HCT116 (cell line): Measurements from ENCODE around the gene AGER. TPM values are rescaled to one million over a fixed set of nuclear protein-coding genes. Genes with fewer than 3 reads are reported as not detected.

Experiments used
- ATAC-seq: fragments of 200-7000 bp; cut with Tn5 transposase; 2 replicates; pipeline ENCODE4 v1.9.1; 2020; ENCODE audit warnings: mild to moderate bottlenecking, moderate library complexity
- BruUV-seq: library from RNA; stranded (reverse); fragments of 400-500 nt; replicated peaks from 2 replicates; lab custom pipeline; 2021; lab: Mats Ljungman, UMichigan
- CTCF ChIA-PET: fragments of 300-600 bp; sonication (Branson Sonifier 250); formaldehyde crosslinking; loops from one replicate; lab custom pipeline; 2021; ENCODE audit warnings: antibody characterized with exemption; lab: Charles Lee
- POLR2A ChIA-PET: fragments of 300-600, 350-600 bp; sonication (Branson Sonifier 250); formaldehyde crosslinking; loops from one replicate; lab custom pipeline; 2021; ENCODE audit warnings: antibody characterized with exemption; lab: Charles Lee
- RAD21 ChIA-PET, 2 experiments: fragments of 300-600 bp; sonication (Branson Sonifier 250); formaldehyde crosslinking; loops; one replicate each; lab custom pipeline; 2023; ENCODE audit warnings: low total read pairs in 2 of 2; ENCODE audit not compliant: uncharacterized antibody in 2 of 2, unreplicated experiment in 2 of 2, low non-redundant PET in 1 of 2; lab: Charles Lee
- DNase-seq: peaks from one replicate; pipeline ENCODE4 v3.0.0-alpha.2; 2010; ENCODE audit warnings: low read depth, low spot score
- H2AFZ ChIP-seq: fragments of 200-600 bp; shearing (Covaris generic), sonication (generic); 2 replicates; pipeline ENCODE4 v1.6.1; 2017; ENCODE audit warnings: low read depth, mixed run types, mixed read lengths, antibody characterized with exemption, low read length; ENCODE audit not compliant: poor library complexity, severe bottlenecking
- H3K27ac ChIP-seq: 2 replicates; pipeline ENCODE4 v1.5.1; 2012; ENCODE audit warnings: low read depth, low read length
- H3K27me3 ChIP-seq: fragments of 200-600 bp; sonication (generic); 2 replicates; pipeline ENCODE4 v1.6.1; 2016; ENCODE audit warnings: mixed run types, low read length, mixed read lengths; ENCODE audit not compliant: insufficient read depth
- H3K36me3 ChIP-seq, 2 experiments: fragments of 200-500 bp in 1 of 2; fragments of 200-600 bp in 1 of 2; sonication (Bioruptor generic) in 1 of 2; sonication (generic) in 1 of 2; 2 replicates each; pipeline versions ENCODE4 v1.5.1 to v1.6.1; 2014 to 2016; ENCODE audit warnings: low read length in 2 of 2, inconsistent platforms in 1 of 2, mixed read lengths in 1 of 2, mixed run types in 1 of 2; ENCODE audit not compliant: insufficient read depth in 2 of 2, control insufficient read depth in 1 of 2
- H3K4me1 ChIP-seq, 2 experiments: fragments of 200-600 bp in 1 of 2; sonication (generic) in 1 of 2; 2 replicates each; pipeline versions ENCODE4 v1.5.1 to v1.6.1; 2012 to 2017; ENCODE audit warnings: low read length in 2 of 2, inconsistent platforms in 1 of 2, mild to moderate bottlenecking in 1 of 2, mixed read lengths in 1 of 2, mixed run types in 1 of 2, moderate library complexity in 1 of 2; ENCODE audit not compliant: insufficient read depth in 2 of 2, control insufficient read depth in 1 of 2
- H3K4me2 ChIP-seq: fragments of 200-600 bp; sonication (generic); 2 replicates; pipeline ENCODE4 v1.6.1; 2017; ENCODE audit warnings: mixed run types, low read length, mixed read lengths
- H3K4me3 ChIP-seq, 2 experiments: fragments of 200-600 bp in 1 of 2; sonication (generic) in 1 of 2; replicated peaks in 1 of 2; 2 replicates each; pipeline ENCODE4 v1.5.1; 2011 to 2016; ENCODE audit warnings: low read length in 2 of 2, control low read depth in 1 of 2, low read depth in 1 of 2, mild to moderate bottlenecking in 1 of 2, mixed read lengths in 1 of 2, mixed run types in 1 of 2
- H3K79me2 ChIP-seq: fragments of 200-600 bp; sonication (generic); 2 replicates; pipeline ENCODE4 v1.6.1; 2017; ENCODE audit warnings: mild to moderate bottlenecking, mixed run types, low read length, moderate library complexity, mixed read lengths; ENCODE audit not compliant: insufficient read depth
- H3K9ac ChIP-seq: fragments of 200-600 bp; sonication (generic); 2 replicates; pipeline ENCODE4 v1.6.1; 2016; ENCODE audit warnings: low read length, mixed read lengths
- H3K9me2 ChIP-seq: fragments of 200-600 bp; sonication (generic), shearing (Covaris generic); 2 replicates; pipeline ENCODE4 v1.6.1; 2017; ENCODE audit warnings: mixed run types, mild to moderate bottlenecking, moderate library complexity; ENCODE audit not compliant: insufficient read depth
- H3K9me3 ChIP-seq, 2 experiments: fragments of 200-500 bp in 1 of 2; fragments of 200-600 bp in 1 of 2; sonication (Bioruptor generic) in 1 of 2; sonication (generic) in 1 of 2; 2 replicates each; pipeline ENCODE4 v1.6.1; 2014 to 2017; ENCODE audit warnings: low read length in 2 of 2, mixed read lengths in 2 of 2, inconsistent platforms in 1 of 2, low read depth in 1 of 2, mild to moderate bottlenecking in 1 of 2, mixed run types in 1 of 2, moderate library complexity in 1 of 2; ENCODE audit not compliant: control insufficient read depth in 1 of 2, insufficient read depth in 1 of 2
- H4K20me1 ChIP-seq: fragments of 200-600 bp; sonication (generic), shearing (Covaris generic); 2 replicates; pipeline ENCODE4 v1.6.1; 2017; ENCODE audit warnings: mixed run types, mild to moderate bottlenecking, moderate library complexity; ENCODE audit not compliant: insufficient read depth
- CBX3 ChIP-seq: IDR thresholded peaks from 2 replicates; pipeline ENCODE4 v1.6.1; 2012; ENCODE audit warnings: low read depth
- EGR1 ChIP-seq: IDR thresholded peaks from 2 replicates; pipeline ENCODE4 v1.6.1; 2012; ENCODE audit warnings: low read depth
- ELF1 ChIP-seq: IDR thresholded peaks from 2 replicates; pipeline ENCODE4 v1.6.1; 2012; ENCODE audit warnings: low read depth, borderline replicate concordance
- FOSL1 ChIP-seq: IDR thresholded peaks from 2 replicates; pipeline ENCODE4 v1.6.1; 2012; ENCODE audit warnings: low read depth
- JUND ChIP-seq: IDR thresholded peaks from 2 replicates; pipeline ENCODE4 v1.6.1; 2012
- RAD21 ChIP-seq: IDR thresholded peaks from 2 replicates; pipeline ENCODE4 v1.6.1; 2012; ENCODE audit warnings: low read depth, mild to moderate bottlenecking
- SIN3A ChIP-seq: IDR thresholded peaks from 2 replicates; pipeline ENCODE4 v1.6.1; 2012; ENCODE audit warnings: low read depth
- SP1 ChIP-seq: IDR thresholded peaks from 2 replicates; pipeline ENCODE4 v1.6.1; 2012; ENCODE audit warnings: low read depth
- YY1 ChIP-seq: IDR thresholded peaks from 2 replicates; pipeline ENCODE4 v1.6.1; 2011; ENCODE audit warnings: low read length, low read depth, moderate library complexity, mild to moderate bottlenecking; ENCODE audit not compliant: insufficient replicate concordance; ENCODE audit errors: extremely low read depth
- intact Hi-C: fragments of 100-400 bp; cut with micrococcal nuclease; formaldehyde crosslinking; loops from 2 replicates; pipeline ENCODE4 v1.10.0; 2022
- total RNA-seq: library from RNA; stranded (reverse); gene quantifications from one replicate; pipeline ENCODE4 v1.2.1, GENCODE V29; 2021; ENCODE audit not compliant: unreplicated experiment
- TF ChIP-seq, protein P1 (sequence below): IDR thresholded peaks from 2 replicates; pipeline ENCODE4 v1.6.1; 2011; ENCODE audit warnings: mild to moderate bottlenecking, low read length, moderate library complexity; ENCODE audit not compliant: insufficient replicate concordance; ENCODE audit errors: extremely low read depth
- TF ChIP-seq, protein P2 (sequence below), 3 experiments: fragments of 200-600 bp in 1 of 3; sonication (generic) in 1 of 3; IDR thresholded peaks in 2 of 3; conservative IDR thresholded peaks in 1 of 3; 2 replicates each; pipeline ENCODE4 v1.5.1; 2012 to 2017; ENCODE audit warnings: low read depth in 2 of 3, low read length in 2 of 3, antibody characterized with exemption in 1 of 3, borderline replicate concordance in 1 of 3, control low read depth in 1 of 3, mild to moderate bottlenecking in 1 of 3, mixed read lengths in 1 of 3, mixed run types in 1 of 3, moderate library complexity in 1 of 3; ENCODE audit not compliant: insufficient read depth in 1 of 3

AGER gene
- total RNA-seq, 1 experiment from 2014 or later = 22.6 TPM

DNA sequence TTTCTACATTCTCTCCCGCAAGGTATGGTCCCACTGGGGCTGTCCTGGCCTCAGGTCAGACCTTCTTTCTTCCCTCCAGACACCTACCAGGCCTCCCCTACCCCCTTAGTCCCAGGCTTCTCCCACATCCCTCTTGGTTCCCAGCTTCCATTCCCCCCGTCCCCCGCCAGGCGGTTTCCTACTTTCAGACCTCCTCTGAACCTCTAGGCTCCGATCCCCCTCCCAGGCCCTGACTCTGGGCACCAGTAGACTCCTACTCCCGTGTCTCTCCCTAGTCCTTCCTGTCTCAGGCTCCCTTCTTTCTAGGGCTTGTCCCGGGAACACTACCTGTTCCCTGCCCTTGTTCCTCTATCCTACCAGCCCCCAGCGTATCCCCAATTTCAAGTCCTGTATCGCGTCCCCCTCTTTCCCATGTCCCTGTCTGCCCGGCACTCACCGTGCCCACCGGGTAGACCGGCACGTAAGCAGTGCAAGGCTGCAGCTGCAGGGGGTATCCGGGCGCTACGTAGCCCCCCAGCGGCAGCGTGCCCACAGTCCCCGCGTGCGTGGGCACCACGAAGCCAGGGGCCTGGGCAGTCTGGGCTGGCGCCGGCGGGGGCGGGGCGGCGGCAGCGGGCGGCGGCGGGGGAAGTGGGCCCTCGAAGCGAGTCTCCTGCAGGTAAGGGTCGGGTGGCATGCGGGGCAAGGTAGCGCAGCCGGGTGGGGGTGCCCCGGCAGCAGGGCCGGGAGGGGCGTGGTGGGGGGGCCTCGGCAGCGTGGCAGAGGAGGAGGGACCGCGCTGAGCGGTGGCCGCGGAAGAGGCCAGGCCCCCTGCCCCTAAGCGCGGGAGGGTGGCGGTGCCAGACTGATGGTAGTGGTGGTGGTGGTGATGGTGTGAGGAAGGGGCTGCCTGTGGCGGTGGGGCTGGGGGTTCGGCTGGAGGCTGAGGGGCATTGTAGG lies 33.9 kb downstream of the AGER start:
- DNase-seq (no peak), ATAC-seq (no peak)
- H3K9me3 ChIP-seq = no peaks in the 10 kb centered on the region
- no TSS peak for BruUV-seq
- ChIA-PET POLR2A (interaction anchor here (0.7 kb wide), 1 partner anchor 21 kb away, joined by 3 read pairs; no protein-coding TSS in a partner anchor), RAD21 (no interaction called here), CTCF (no interaction called here)
- H2AFZ ChIP-seq = no peak overlapping the region
- H3K4me2 ChIP-seq = no peak overlapping the region
- intact Hi-C loops = no loop called here
- peaks cover 12 to 22% of the 10 kb centered on the region in 2 experiments for H3K4me1 ChIP-seq
- no peaks in the 10 kb centered on the region for H3K36me3 ChIP-seq
- TF ChIP-seq, protein P1, sequence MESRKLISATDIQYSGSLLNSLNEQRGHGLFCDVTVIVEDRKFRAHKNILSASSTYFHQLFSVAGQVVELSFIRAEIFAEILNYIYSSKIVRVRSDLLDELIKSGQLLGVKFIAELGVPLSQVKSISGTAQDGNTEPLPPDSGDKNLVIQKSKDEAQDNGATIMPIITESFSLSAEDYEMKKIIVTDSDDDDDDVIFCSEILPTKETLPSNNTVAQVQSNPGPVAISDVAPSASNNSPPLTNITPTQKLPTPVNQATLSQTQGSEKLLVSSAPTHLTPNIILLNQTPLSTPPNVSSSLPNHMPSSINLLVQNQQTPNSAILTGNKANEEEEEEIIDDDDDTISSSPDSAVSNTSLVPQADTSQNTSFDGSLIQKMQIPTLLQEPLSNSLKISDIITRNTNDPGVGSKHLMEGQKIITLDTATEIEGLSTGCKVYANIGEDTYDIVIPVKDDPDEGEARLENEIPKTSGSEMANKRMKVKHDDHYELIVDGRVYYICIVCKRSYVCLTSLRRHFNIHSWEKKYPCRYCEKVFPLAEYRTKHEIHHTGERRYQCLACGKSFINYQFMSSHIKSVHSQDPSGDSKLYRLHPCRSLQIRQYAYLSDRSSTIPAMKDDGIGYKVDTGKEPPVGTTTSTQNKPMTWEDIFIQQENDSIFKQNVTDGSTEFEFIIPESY = no peak
- no peak for TF ChIP-seq RAD21
- H3K9me2 ChIP-seq = no peaks in the 10 kb centered on the region
- no peaks in the 10 kb centered on the region for H3K27me3 ChIP-seq
- H3K27ac ChIP-seq = no peak overlapping the region
- H3K9ac ChIP-seq = no peak overlapping the region
- no peak overlapping the region for H3K4me3 ChIP-seq
- H4K20me1 ChIP-seq = no peaks in the 10 kb centered on the region
- peaks cover 11% of the 10 kb centered on the region for H3K79me2 ChIP-seq

DNA sequence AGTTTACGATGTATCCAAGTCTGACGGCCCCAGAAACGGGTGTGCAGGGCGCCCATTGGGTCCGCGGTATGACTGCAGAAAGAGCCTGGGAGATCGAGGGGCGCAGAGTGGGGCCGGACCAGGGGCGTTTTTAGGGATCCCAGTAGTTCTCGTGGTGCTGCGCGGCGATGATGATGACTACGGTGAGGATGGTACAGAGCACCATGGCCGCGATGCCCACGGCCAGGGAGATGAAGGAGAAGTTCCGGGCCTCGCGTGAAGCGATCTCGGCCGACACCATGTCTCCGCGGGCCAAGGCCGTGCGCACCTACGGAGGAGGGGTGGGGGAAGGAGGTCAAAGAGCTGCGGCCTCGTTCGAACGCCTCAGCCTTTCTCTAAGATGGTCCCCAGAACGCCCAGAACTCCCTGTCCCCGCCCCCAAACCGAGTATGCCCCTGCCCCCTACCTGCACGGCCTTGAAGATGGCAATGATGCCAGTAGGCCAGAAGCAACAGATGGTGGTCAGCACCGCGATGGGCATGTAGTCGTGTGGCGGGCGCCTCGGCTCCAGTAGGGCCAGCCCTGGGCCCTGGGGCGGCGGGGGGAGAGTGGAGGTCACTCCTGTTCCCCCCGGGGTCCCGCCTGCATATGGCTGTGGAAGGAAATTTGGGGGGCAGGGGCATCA lies 34.8 kb downstream of the AGER start:
- peaks cover 7 to 15% of the 10 kb centered on the region in 2 experiments; a peak in 3 of 4 replicates for H3K4me1 ChIP-seq
- no peak overlapping the region for H3K27ac ChIP-seq
- no peaks in the 10 kb centered on the region for H3K9me2 ChIP-seq
- ATAC-seq (no peak), DNase-seq (no peak)
- intact Hi-C loops = no loop called here
- no peaks in the 10 kb centered on the region for H4K20me1 ChIP-seq
- H3K9ac ChIP-seq = no peak overlapping the region
- H2AFZ ChIP-seq = no peak overlapping the region
- H3K27me3 ChIP-seq = no peaks in the 10 kb centered on the region
- ChIA-PET POLR2A (no interaction called here), CTCF (no interaction called here), RAD21 (no interaction called here)
- no TSS peak for BruUV-seq
- no peak overlapping the region for H3K4me3 ChIP-seq
- H3K9me3 ChIP-seq = no peaks in the 10 kb centered on the region
- H3K36me3 ChIP-seq = no peaks in the 10 kb centered on the region
- H3K79me2 ChIP-seq = peaks cover 1% of the 10 kb centered on the region; the same call in 1 of the 2 replicates
- no peak overlapping the region for H3K4me2 ChIP-seq
- no peak for TF ChIP-seq SP1
- TF ChIP-seq, protein P1 = no peak
- no peak for TF ChIP-seq JUND
- no peak for TF ChIP-seq SIN3A
- no peak for TF ChIP-seq ELF1
- TF ChIP-seq, protein P2, sequence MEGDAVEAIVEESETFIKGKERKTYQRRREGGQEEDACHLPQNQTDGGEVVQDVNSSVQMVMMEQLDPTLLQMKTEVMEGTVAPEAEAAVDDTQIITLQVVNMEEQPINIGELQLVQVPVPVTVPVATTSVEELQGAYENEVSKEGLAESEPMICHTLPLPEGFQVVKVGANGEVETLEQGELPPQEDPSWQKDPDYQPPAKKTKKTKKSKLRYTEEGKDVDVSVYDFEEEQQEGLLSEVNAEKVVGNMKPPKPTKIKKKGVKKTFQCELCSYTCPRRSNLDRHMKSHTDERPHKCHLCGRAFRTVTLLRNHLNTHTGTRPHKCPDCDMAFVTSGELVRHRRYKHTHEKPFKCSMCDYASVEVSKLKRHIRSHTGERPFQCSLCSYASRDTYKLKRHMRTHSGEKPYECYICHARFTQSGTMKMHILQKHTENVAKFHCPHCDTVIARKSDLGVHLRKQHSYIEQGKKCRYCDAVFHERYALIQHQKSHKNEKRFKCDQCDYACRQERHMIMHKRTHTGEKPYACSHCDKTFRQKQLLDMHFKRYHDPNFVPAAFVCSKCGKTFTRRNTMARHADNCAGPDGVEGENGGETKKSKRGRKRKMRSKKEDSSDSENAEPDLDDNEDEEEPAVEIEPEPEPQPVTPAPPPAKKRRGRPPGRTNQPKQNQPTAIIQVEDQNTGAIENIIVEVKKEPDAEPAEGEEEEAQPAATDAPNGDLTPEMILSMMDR (IDR thresholded peaks at IDR 0.05 in 2 of 3, conservative IDR thresholded peaks at IDR 0.05 in 1 of 3; ENCODE audit: borderline replicate concordance in 1 of 3, insufficient read depth in 1 of 3, low read depth in 2 of 3, low read length in 2 of 3) = no peak
- TF ChIP-seq FOSL1 = no peak
- no peak for TF ChIP-seq EGR1
- TF ChIP-seq CBX3 = no peak
- TF ChIP-seq YY1 = no peak
